HEK293 (cell line): ENCODE results near the gene BDH1.
"Not testable (repeated sequence)": the region's sequence is repeated elsewhere in the genome, so short reads cannot be mapped to it uniquely, and the experiment has no call there.

ENCODE experiments used
- CTCF ChIA-PET: fragments of 350-600 bp; formaldehyde crosslinking; extraction: SDS; loops from one replicate; lab custom pipeline; 2021; ENCODE audit warnings: antibody characterized with exemption; lab: Yijun Ruan, JAX
- POLR2A ChIA-PET: fragments of 300-600 bp; formaldehyde crosslinking; extraction: SDS; loops from one replicate; lab custom pipeline; 2020; ENCODE audit warnings: antibody characterized with exemption, inconsistent platforms; lab: Yijun Ruan, JAX
- H3K27ac ChIP-seq: fragments of 200-500 bp; sonication (Bioruptor generic); 2 replicates; pipeline ENCODE4 v1.5.1; 2014; ENCODE audit warnings: low read depth, low read length, control low read depth, inconsistent platforms; ENCODE audit errors: extremely low read depth
- H3K36me3 ChIP-seq, 2 experiments: fragments of 200-500 bp in 1 of 2; sonication (Bioruptor generic) in 1 of 2; 1 replicate in 1 of 2; 2 replicates in 1 of 2; pipeline ENCODE4 v1.5.1; 2014 to 2017; ENCODE audit warnings: inconsistent platforms in 2 of 2, low read length in 2 of 2; ENCODE audit not compliant: control insufficient read depth in 2 of 2, insufficient read depth in 1 of 2
- H3K4me1 ChIP-seq: fragments of 200-500 bp; sonication (Bioruptor generic); 2 replicates; pipeline ENCODE4 v1.5.1; 2014; ENCODE audit warnings: mild to moderate bottlenecking, low read length, inconsistent platforms; ENCODE audit not compliant: control insufficient read depth, insufficient read depth
- H3K4me3 ChIP-seq: 2 replicates; pipeline ENCODE4 v1.5.1; 2011; ENCODE audit warnings: low read depth, mild to moderate bottlenecking, control low read depth, low read length, moderate library complexity
- H3K9me3 ChIP-seq: fragments of 200-500 bp; sonication (Bioruptor generic); 2 replicates; pipeline ENCODE4 v1.5.1; 2014; ENCODE audit warnings: low read depth, low read length, inconsistent platforms; ENCODE audit not compliant: control insufficient read depth, insufficient read depth
- HOXC10 ChIP-seq: sonication (generic); formaldehyde crosslinking; IDR thresholded peaks from 2 replicates; pipeline ENCODE4 v1.8.1; 2023; ENCODE audit warnings: mild to moderate bottlenecking, missing genetic modification reagents
- KLF1 ChIP-seq: fragments of 450-650 bp; formaldehyde crosslinking; IDR thresholded peaks from 2 replicates; pipeline ENCODE4 v1.5.1; 2016; ENCODE audit warnings: missing biosample characterization, missing genetic modification characterization
- YY2 ChIP-seq: fragments of 450-650 bp; formaldehyde crosslinking; IDR thresholded peaks from 2 replicates; pipeline ENCODE4 v1.5.1; 2016; ENCODE audit warnings: missing biosample characterization, missing genetic modification characterization
- ZNF174 ChIP-seq: fragments of 450-650 bp; formaldehyde crosslinking; IDR thresholded peaks from 2 replicates; pipeline ENCODE4 v1.5.0; 2017; ENCODE audit warnings: missing biosample characterization, mild to moderate bottlenecking, missing genetic modification characterization
- ZNF24 ChIP-seq: fragments of 450-650 bp; formaldehyde crosslinking; IDR thresholded peaks from 2 replicates; pipeline ENCODE4 v1.5.1; 2016; ENCODE audit warnings: missing biosample characterization, missing genetic modification characterization
- ZNF394 ChIP-seq: fragments of 450-650 bp; formaldehyde crosslinking; IDR thresholded peaks from 2 replicates; pipeline ENCODE4 v1.5.1; 2016; ENCODE audit warnings: missing biosample characterization, missing genetic modification characterization, mild to moderate bottlenecking, moderate library complexity, borderline replicate concordance
- ZNF529 ChIP-seq: fragments of 450-650 bp; formaldehyde crosslinking; IDR thresholded peaks from 2 replicates; pipeline ENCODE4 v1.5.1; 2017; ENCODE audit warnings: missing genetic modification characterization, missing biosample characterization; ENCODE audit not compliant: insufficient replicate concordance
- ZNF701 ChIP-seq: fragments of 450-650 bp; formaldehyde crosslinking; IDR thresholded peaks from 2 replicates; pipeline ENCODE4 v1.5.1; 2016; ENCODE audit warnings: missing biosample characterization, missing genetic modification characterization
- TF ChIP-seq, protein P1 (sequence below): fragments of 450-650 bp; formaldehyde crosslinking; IDR thresholded peaks from 2 replicates; pipeline ENCODE4 v1.5.1; 2016; ENCODE audit warnings: missing biosample characterization, missing genetic modification characterization
- TF ChIP-seq, protein P2 (sequence below): fragments of 450-650 bp; formaldehyde crosslinking; IDR thresholded peaks from 2 replicates; pipeline ENCODE4 v1.5.1; 2016; ENCODE audit warnings: missing biosample characterization, missing genetic modification characterization
- TF ChIP-seq, protein P3 (sequence below): fragments of 450-650 bp; formaldehyde crosslinking; IDR thresholded peaks from 2 replicates; pipeline ENCODE4 v1.5.1; 2016; ENCODE audit warnings: missing biosample characterization, missing genetic modification characterization

BDH1 gene

DNA sequence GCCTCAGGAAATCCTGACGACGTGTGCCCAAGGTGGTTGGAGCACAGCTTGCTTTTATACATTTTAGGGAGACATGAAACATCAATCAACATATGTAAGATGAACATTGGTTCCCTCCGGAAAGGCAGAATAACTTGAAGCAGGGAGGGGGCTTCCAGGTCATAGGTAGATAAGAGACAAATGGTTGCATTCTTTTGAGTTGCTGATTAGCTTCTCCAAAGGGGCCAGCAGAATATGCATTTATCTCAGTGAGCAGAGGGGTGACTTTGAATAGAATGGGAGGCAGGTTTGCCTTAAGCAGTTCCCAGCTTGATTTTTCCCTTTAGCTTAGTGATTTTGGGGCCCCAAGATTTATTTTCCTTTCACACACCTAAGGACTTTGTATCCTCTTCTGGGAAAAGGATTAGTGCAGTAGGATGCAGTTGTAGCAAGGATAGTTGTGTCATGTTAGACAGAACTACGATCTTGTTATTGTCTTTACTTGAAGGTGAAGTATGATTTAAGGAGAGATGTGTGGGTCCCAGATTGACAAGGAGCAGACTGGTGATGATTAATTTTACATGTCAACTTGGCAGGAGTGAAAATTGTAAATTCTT is 18.7 kb upstream of the BDH1 start:
- H3K4me1 ChIP-seq, POLR2A ChIA-PET, H3K4me3 ChIP-seq, H3K9me3 ChIP-seq, H3K36me3 ChIP-seq, H3K27ac ChIP-seq: not testable (repeated sequence)
- CTCF ChIA-PET: interaction anchor here (1.6 kb wide), 1 partner anchor 24 kb away, joined by 3 read pairs; no protein-coding TSS in a partner anchor

DNA sequence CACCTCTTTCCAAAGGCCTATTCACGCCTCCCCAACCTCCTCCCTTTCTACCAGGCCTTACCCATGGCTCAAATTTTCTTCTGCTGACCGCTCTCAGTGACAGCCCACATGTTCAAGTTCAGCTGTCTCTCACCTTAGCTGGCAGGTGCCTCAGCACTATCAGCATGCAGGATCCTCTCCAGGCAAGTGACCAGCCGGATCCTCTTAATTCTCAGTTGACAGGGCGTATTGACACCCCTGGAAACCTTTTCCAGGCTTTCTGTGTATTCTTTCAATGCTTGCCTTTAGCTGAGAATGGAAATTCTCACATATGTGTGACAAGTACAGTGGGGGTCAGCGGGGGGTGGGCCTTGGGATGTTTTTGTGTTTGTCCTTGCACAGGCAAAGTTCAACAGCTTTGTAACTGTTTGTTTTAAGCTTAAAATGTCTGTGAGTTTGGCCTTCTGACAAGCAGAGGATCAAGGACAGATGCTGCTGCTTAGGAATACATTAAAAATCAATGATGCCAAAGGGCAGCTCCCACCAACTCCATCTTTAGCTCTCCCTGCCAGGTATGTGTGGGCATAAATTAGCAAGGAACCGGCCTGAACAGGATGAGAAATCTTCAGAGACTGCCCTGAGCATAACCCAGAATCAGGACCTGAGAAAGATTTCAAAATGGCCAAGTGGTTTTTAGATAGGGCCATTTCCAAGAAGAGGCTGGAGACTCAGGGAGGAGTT is 17.4 kb upstream of the BDH1 start:
- TF ChIP-seq, protein P1, sequence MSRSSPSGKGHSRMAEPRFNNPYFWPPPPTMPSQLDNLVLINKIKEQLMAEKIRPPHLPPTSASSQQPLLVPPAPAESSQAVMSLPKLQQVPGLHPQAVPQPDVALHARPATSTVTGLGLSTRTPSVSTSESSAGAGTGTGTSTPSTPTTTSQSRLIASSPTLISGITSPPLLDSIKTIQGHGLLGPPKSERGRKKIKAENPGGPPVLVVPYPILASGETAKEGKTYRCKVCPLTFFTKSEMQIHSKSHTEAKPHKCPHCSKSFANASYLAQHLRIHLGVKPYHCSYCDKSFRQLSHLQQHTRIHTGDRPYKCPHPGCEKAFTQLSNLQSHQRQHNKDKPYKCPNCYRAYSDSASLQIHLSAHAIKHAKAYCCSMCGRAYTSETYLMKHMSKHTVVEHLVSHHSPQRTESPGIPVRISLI (tag by site-specific recombination): no peak
- no peak for TF ChIP-seq ZNF394
- TF ChIP-seq, protein P2, sequence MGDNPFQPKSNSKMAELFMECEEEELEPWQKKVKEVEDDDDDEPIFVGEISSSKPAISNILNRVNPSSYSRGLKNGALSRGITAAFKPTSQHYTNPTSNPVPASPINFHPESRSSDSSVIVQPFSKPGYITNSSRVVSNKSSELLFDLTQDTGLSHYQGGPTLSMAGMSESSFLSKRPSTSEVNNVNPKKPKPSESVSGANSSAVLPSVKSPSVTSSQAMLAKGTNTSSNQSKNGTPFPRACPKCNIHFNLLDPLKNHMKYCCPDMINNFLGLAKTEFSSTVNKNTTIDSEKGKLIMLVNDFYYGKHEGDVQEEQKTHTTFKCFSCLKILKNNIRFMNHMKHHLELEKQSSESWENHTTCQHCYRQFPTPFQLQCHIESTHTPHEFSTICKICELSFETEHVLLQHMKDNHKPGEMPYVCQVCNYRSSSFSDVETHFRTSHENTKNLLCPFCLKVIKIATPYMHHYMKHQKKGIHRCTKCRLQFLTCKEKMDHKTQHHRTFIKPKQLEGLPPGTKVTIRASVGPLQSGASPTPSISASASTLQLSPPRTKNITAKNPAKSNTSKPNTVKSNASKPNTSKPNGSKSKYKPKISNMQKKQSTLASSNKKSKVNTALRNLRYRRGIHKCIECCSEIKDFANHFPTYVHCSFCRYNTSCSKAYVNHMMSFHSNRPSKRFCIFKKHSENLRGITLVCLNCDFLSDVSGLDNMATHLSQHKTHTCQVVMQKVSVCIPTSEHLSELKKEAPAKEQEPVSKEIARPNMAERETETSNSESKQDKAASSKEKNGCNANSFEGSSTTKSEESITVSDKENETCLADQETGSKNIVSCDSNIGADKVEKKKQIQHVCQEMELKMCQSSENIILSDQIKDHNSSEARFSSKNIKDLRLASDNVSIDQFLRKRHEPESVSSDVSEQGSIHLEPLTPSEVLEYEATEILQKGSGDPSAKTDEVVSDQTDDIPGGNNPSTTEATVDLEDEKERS (tag by site-specific recombination): no peak
- TF ChIP-seq HOXC10 (CRISPR knock-in tag): no peak
- no peak for TF ChIP-seq ZNF174 (tag by site-specific recombination)
- TF ChIP-seq, protein P3, sequence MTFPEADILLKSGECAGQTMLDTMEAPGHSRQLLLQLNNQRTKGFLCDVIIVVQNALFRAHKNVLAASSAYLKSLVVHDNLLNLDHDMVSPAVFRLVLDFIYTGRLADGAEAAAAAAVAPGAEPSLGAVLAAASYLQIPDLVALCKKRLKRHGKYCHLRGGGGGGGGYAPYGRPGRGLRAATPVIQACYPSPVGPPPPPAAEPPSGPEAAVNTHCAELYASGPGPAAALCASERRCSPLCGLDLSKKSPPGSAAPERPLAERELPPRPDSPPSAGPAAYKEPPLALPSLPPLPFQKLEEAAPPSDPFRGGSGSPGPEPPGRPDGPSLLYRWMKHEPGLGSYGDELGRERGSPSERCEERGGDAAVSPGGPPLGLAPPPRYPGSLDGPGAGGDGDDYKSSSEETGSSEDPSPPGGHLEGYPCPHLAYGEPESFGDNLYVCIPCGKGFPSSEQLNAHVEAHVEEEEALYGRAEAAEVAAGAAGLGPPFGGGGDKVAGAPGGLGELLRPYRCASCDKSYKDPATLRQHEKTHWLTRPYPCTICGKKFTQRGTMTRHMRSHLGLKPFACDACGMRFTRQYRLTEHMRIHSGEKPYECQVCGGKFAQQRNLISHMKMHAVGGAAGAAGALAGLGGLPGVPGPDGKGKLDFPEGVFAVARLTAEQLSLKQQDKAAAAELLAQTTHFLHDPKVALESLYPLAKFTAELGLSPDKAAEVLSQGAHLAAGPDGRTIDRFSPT (tag by site-specific recombination): no peak
- no peak for TF ChIP-seq ZNF529
- TF ChIP-seq ZNF24 (tag by site-specific recombination): no peak
- no peak for TF ChIP-seq ZNF701 (tag by site-specific recombination)
- no peak for TF ChIP-seq YY2 (tag by site-specific recombination)
- TF ChIP-seq KLF1 (tag by site-specific recombination): no peak
- ChIA-PET POLR2A (no interaction called here), CTCF (no interaction called here)
- Histone ChIP-seq H3K4me1 (no peaks in the 10 kb centered on the region), H3K36me3 (no peaks in the 10 kb centered on the region), H3K9me3 (no peaks in the 10 kb centered on the region), H3K27ac (no peak overlapping the region), H3K4me3 (no peak overlapping the region)

DNA sequence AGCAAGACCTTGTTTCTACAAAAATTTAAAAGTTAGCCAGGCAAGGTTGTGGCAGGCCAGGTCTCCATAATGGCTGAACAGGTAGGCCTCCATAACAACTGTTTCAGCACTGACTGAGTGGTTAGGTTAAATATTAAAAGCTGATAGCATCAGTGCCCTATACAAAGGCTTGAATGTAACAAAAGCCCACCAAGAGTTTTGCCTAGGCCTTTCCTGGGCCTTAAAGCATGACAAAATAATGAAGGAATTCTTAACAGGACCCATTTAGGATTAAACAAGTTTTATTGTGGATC is 16.1 kb upstream of the BDH1 start:
- POLR2A ChIA-PET, H3K4me1 ChIP-seq, CTCF ChIA-PET, H3K9me3 ChIP-seq, H3K27ac ChIP-seq, H3K36me3 ChIP-seq, H3K4me3 ChIP-seq: not testable (repeated sequence)

DNA sequence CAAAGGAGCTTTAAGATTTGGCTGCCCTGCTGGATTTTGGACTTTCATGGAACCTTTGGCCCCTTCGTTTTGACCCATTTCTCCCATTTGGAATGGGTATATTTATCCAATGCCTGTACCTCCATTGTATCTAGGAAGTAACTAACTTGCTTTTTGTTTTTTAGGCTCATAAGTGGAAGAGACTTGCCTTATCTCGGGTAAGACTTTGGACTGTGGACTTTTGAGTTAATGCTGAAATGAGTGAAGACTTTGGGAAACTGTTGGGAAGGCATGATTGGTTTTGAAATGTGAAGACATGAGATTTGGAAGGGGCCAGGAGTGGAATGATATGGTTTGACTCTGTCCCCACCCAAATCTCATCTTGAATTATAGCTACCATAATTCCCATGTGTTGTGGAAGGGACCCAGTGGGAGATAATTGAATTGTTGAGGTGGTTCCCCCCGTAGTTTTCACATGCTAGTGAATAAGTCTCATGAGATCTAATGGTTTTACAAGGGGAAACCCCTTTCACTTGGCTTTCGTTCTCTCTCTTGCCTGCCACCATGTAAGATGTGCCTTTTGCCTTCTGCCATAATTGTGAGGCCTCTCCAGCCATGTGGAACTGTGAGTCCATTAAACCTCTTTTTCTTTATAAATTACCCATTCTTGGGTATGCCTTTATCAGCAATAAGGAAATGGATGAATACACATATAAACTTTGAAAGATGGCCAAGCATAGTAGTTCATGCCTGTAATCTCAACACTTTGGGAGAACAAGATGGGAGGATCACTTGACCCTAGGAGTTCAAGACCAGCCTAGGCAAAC is 15.5 kb upstream of the BDH1 start:
- H3K36me3 ChIP-seq, H3K4me1 ChIP-seq, POLR2A ChIA-PET, CTCF ChIA-PET, H3K4me3 ChIP-seq, H3K27ac ChIP-seq, H3K9me3 ChIP-seq: not testable (repeated sequence)

DNA sequence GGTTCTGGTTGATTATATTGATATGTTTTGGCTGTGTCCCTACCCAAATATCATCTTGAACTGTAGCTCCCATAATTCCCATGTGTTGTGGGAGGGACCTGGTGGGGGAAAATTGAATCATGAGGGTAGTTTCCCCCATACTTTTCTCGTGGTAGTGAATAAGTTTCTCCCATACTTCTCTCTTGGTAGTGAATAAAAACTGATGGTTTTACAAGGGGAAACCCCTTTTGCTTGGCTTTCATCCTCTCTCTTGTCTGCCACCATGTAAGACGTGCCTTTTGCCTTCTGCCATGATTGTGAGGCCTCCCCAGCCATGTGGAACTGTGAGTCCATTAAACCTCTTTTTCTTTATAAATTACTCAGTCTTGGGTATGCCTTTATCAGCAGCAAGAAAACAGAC is 13.7 kb upstream of the BDH1 start:
- H3K4me1 ChIP-seq, H3K27ac ChIP-seq, H3K36me3 ChIP-seq, H3K9me3 ChIP-seq, H3K4me3 ChIP-seq, CTCF ChIA-PET, POLR2A ChIA-PET: not testable (repeated sequence)
